SIG-M5 treated with dmso at 0.1 percent for 504 hours (cell line): ENCODE results near the gene CNMD.

Experiments
- DNase-seq: peaks from one replicate; lab custom pipeline; 2025; ENCODE audit not compliant: unreplicated experiment; lab: John Stamatoyannopoulos, UW

CNMD gene

DNA sequence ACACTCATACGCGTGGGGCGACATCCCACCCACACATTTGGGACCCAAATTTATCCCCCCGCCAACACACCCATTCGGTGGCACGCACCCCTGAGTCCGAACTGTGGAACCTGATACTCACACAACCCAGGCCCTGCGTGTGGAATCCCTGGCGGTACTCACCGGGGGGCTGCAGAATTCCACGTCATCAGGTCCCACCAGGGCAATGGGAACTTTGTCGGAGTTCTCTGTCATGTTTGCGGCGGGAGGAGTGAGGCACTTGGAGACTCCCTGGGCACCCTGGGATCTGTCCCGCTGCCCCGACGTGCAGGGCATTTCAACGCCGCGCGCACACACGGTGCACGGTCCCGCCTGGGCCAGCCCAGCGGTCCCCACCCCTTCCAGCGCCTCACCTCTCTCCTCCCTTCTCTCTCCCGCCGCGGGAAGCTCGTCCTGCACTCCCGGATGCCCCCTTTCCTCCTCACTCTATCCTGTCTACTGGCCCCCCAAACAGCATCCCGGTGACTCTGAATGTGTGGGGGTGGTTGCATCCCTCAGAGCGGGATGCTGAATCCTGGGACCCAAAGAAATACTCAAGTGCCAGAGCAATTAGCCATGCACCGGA, at the start of gene CNMD:
Gene CNMD (minus strand): TSS at position 353 of the 604 bp plus-strand sequence. CDS start 119 bp downstream, at position 234.
- no peak for DNase-seq

DNA sequence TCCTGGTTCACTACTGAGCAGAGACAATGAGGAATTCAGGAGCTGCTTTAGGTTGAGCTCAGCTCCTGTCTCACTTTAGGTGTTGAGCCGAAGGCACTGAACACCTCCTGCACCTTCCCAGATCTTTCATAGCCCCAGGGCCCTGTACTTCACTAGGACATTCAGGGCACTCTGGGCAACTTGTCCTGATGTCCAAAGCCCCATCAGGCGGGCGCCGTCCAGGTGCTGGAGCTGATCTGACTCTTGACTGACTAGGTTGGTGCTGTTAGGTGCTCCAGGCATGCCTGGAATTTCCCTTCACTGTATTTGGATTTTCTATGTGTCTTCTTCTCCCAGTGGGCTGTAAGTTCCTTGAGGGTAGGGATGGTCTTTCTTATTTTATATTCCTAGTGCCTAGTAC, 48.4 kb upstream of the CNMD start:
- no peak for DNase-seq

DNA sequence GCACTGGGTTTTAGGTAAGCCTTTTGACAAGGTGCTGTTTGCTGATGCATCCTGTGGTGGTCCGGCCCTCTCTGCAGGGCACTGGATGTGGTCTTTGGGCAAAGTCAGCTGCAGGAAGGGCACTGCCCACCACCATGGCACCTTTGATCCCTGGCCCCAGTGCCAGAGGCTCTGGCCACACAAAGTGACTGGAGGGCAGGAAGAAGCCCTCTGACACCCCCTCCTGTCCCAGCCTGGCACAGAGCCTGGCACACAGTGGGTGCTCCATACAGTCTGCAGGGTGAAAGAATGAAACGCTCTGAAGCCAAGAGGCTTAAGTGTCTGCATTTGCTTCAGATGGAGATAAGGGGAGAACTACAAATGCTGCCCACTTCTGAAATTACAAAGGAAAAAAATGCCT, 47.6 kb upstream of the CNMD start:
- DNase-seq = no peak

DNA sequence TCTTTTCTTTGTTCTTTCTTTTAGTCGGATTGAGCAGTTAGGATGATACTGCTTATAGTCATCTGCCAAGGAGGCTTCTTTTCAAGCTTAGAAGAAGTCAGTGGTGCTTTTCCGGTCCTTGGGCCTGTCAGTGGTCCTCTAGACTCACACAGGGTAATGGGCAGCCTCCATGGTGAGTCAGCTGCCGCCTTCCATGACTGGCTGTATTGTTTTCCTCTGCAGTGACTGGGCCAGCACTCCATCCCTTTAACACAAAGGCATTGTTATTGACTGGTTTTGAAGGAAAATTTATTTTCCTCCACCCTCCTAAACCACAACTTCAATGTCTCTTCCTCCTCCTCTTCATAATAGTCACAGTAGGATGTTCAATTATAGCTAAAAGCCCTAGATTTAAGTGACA, 47.1 kb upstream of the CNMD start:
- DNase-seq = no peak

DNA sequence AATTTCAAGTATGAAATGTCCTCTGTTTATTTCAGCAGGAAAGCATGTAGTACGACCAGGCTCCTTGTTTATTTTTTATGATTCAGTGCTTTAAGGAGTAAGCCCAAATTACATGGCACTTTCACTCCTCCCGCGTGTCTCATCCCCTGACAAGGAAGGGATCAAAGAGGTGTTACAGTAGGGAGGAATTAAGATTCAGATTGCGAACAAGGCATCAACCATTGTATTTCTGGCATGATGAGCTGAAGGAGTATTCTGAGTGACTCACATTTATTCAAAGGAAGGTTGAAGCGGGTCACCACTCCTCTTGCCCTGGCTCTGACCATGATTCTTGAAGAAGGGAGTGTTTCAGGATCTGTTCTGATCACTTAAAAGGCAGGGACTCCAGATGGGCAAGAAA, 46.1 kb upstream of the CNMD start:
- no peak for DNase-seq

DNA sequence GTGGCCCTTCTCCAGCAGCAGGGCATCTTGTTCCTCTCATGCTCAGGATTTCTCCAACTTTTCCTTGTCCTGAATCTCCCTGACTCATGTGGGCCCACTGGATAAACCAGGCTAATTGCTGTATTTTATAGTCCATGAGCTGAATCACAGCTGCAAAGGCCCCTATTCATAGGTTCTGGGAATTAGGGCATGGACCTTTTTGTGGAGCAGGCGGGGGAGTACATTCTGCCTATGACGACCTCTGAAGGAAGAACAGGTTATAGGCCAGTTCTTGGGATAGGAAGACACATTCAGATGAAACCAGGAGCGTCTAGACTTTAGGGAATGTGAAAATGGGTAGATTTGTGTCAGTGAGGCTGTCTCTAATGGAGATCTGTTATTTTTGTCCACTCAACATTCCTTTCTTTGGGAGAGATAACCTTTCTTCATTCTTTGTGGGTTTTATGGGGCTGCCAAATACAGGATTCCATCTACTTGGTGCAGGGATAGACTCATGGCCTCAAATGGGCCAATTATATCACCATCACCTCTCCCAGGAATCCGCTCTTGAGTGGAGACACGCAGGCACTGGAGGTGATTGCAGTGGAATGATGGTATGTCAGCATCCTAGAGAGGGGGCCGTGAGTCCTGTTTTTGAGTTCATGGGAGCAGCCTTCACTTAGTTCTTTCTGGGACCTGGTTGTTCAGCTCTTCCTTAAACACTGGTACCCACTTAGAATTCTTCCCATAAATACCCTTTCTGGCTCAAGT, 45.1 kb upstream of the CNMD start:
- no peak for DNase-seq

DNA sequence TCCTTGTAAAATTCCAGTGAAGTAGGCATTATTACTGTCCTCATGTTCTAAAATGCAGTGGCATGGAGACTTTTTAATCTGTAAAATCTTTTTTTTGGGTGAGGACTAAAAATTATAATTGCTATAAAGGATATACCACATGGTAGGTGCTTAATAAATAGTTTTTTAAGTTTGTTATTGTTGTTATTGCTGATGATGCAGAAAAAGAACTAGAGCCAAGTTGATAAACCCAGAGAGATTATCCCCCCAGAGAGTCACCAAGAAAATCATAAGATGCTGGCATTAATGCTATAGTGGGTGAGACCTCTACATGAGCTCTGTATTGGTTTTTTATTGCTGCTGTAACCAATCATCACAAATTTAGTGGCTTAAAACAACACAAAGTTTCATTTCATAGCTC, 44.3 kb upstream of the CNMD start:
- DNase-seq = no peak

DNA sequence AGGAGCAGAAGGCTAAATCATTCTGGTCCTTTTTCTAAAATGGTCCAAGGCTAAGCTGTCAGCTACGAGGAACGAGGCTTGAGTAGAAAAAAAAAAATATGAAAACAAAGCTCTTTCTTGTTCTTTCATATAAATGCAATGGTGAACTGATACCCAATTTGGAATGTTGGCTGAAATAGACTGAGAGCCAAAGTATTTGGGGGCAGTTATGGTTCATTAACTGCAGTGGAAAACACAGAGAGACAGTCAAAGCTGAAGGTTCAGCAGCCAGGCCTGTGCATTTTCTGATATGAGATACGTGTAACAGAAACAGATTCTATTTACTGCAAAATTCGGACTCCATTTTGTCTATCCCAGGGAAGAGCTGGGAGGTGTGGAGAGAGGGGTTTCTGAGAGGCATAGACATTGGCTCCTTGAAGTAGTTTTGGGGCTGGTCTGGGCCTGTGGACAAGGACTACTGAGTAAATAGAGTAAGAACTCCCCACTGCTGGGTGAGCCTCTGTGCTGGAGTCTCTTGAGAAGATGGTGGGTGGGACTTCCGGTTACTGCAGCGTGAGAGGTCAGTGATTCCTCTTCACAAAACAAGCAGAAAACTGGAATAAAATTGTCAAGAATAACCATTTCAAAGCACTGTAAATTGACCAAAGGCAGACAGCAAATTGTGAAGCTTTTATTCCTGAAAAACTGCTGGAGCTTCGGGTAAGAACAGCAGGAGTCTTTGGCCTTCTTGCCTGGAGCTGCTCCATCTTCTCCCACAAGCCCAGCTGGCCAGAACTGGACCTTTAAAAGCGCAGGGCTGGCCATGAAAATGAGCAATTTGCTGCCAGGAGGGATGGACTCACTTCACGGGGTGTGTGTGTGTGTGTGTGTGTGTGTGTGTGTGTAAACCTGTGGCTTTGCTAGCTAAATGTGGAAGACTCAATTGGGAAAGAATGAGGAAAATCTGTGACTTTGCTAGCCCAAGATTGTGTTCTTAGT, 43.1 kb upstream of the CNMD start:
- no peak for DNase-seq

DNA sequence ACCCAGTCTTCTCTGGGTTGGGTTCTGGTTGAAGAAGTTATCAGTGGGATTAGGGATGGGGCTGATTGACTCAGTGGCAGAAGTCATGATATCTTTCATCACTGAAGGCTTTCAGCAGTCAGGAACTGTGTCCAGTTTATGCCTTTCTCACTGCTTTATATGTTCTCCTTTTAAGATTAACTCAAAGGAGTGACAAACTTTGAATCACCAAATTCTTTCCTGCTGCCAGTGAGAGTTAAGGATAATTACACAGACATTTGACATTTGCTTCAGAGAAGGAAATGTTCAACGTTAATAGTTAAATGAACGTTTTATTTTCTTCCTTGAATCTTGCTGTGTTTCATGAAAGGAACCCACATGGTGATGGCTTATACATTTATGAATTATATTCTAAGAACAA, 41.0 kb upstream of the CNMD start:
- DNase-seq = no peak

DNA sequence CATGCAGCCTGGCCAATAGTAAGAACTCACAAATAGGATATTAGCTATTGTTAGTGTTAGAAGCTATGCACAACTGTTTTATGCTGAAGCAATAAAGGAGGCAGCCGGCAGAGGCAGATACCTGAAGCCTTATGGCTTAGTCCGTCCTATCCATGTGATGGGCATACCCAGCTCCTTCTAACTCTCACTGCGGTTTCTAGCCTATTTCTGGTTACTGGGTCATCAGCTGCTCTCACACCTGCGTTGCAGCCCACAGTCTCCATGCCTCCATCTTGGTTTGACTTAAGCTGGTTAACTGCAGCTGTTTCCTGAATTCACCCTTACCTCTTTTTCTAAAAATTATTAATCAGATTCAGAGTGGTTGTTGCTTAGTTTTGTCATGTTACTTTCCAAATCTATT, 40.5 kb upstream of the CNMD start:
- no peak for DNase-seq

DNA sequence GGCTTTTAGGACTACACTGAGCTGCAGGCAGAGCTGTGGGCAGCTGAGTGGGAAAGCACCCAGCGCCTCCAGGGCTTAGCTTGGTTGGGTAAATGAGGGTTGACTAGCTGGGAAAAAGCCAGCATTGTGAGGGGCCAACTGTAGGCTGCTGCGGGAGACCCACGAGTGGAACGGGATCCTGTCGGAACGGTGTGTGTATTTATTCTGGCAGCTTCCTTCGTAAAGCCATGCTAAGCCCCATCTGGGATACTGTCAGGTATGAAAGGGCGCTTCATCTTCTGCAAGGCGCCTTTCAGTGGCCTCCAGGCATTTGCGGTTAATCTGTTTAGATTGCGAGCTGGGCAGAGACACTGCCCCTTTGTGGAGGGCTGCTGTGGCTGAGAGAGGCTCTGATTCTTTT, 39.5 kb upstream of the CNMD start:
- no peak for DNase-seq

DNA sequence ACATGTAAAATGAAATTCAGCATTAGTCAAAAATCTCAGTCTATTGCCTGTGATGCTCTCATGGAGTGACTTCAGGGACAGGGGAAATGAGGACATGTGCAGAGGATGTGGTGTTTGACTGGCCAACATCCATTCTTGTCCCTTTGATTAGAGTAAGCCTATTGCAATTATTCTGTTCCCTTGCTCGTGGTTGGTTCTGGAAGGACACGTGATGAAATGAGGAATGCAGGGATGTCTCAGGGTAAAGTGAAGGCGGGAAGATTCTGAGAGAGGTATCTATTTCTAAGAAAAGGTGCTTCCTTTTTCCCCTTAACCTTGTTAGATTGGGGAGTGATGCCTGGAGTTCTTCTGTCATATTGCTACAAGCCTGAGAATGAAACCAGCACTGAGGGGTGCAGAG, 37.1 kb upstream of the CNMD start:
- no peak for DNase-seq

DNA sequence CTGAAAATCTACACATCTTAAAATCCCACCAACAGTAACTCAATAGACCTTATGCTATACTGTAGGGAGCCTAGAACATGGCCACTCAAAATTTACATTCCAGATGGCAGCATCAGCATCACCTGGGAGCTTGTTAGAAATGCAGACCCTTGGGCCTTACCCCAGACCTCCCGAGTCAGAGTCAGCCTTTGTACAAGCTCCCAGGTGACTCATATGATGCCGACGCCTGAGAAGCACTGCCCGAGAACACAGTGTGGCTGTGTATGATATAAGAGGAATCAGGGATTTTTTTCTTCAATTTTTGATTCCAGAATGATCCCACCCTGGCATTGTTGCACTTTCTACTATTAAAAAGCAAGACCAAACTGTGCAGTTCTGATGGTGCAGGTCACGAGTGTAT, 35.9 kb upstream of the CNMD start:
- no peak for DNase-seq

DNA sequence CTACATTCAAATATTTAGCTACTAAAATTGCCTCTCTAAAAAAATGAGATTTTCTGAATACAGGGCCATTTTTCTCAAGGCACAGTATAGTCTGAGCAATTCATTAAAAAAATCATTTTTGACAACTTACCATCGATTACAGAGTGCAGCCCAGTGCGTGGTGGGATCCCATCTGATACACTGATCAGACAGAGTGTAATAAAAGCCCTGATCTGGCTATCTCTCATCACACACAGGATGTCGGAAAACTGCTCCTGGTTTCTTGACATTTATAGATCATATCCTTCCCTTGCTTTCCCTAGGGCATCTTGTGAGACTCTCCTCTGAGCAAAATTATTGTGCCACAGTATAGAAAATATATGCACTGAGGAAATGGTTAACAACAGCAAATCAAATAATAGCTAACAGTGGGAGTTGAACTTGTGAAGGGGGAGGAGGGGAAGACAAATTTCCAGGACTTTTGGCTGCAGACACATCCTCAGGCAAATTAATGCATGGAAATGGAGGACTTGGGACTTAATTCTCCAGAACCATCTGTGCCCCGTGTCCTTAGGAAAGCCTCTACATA, 28.4 kb upstream of the CNMD start:
- no peak for DNase-seq

DNA sequence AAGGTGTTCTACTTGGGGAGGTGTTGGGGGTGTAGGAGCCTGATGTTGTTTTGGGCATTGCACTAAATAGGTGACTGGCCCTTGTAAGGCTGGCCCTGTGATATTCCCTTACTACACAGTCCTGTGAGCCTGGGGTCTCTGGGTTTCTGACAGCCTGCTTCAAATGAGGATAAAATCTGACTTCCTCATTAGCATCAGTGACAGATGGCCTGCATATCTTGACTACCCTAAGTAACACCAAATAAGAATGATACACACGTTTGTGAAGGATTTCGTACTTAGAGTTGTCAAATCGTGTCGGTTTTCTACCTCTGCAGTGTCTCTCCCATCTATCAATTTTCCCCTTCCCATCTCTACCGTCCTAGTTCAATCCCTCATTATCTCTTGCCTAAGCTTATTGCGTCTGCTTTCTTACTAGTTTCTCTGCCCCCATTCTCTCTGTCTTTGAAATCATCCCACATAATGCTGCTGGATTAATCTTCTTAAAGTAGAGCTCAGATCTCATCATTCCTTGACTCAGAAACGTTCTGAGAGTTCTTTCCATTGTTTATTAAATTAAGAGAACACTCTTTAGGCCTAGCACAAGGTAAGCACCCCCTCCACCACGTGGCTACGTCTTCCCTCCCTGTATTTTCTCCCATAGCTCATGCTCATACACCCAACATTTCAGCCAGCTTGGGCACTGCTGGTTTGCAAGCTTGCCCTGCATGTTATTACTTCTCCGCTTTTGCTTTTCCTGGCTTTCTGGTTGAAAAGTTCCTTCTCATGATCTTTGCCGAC, 26.2 kb upstream of the CNMD start:
- no peak for DNase-seq

DNA sequence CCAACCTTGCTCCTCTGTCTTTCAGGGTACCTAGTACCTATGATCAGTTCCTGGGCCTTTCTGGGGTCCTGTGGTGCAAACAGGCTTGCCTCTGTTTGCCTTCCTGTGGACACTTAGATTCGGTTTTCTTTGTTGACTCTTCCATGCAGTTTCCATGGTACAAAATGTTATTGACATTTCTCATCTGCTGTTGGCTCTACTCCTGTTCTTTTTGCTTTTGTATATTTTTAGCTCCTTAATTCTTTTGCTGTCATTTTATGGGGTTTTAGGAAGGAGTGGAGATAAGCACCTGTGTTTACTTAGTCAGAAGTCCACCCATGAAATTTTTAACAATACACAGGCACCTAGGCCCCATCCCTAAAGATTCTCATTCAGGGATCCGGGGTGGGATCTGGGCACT, 20.5 kb upstream of the CNMD start:
- no peak for DNase-seq

DNA sequence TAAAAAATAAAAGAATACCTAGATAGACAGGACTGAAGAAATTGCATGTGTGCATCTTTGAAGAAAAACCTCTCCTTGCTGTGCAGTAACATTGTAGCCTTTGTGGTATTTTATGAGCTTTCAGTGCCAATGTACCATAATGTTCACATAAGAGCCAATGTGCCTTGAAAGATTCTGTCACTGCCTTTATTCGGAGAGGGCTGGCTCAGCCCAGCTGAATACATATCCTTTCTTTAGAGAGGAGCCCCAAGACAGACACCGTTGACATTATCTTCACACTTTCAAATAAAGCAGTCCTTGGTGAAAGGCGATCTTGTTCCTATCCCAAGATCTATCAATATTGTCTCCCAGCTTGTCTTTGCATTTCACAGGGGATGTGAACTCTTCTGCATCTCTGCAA, 18.5 kb upstream of the CNMD start:
- DNase-seq = no peak

DNA sequence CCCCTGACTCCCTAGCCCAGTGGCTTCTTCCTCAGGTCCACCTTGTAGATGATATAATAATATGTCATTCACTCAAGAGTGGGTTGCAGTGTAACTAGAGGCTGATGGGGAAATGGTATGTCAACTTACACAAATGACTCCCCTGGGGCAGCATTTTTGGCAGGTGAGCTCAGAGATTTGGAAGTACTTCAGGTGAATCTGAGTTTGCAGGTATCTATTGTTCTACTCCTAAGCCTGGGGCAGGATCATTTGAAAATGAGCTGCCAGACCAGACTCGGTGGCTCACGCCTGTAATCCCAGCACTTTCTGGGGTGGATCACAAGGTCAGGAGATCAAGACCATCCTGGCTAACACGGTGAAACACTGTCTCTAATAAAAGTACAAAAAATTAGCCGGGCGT, 11.6 kb upstream of the CNMD start:
- DNase-seq = no peak

DNA sequence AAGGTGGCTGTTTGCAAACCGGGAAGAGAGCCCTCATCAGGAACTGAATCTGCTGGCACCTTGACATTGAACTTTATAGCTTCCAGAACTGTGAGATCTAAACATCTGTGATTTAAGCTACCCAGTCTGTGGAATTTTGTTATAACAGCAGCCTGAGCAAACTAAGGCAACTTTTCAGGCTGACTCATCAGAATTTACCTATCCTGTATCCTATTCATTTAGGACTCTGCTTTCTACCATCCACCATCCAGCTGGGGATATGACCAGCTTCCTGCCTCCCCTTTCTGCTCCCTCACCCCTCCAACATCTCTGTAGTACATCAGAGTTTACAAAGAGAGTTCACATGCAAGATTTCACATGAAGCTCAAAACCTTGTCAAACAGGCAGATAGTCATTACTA, 11.1 kb upstream of the CNMD start:
- no peak for DNase-seq

DNA sequence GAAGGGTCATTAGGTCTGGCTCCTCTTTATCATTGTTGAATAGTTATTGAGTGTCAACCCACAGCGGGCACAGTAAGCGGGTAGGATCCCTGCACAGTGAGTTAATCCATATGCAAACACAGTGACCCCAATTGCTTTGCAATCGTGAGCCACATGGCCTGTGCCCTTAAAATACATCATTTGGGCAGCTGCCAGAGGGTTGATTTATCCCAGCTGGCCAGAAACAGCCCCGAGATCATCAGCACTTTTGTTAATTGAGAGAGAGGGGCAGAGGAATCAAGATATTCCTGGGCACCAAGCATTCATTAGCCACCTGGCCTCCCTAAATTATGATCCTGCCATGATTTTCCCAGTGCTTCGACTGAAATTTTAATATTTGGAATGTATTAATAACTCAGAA, 9.8 kb upstream of the CNMD start:
- no peak for DNase-seq

DNA sequence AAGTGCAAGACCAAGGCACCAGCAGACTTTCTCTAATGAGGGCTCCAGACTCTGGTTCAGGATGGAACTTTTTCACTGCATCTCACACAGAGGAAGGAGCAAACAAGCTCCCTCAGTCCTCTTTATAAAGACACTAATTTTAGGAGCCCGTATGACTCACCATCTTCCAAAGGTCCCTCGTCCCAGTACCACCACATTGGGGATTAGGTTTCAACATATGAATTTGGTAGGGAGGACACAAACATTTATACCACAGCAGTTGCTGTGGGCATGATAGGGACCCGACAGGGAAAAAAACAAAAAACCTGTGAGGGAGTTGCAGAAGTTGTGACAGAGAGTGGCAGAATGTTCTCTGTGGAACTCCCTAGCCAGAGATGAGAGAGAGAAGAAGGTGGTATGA, 6.5 kb upstream of the CNMD start:
- no peak for DNase-seq
